ENCODE results near the gene SLC13A3.

SLC13A3 gene

GRCh38 chr20:46555370-46555956, 95.8 kb downstream of the SLC13A3 start:
- no peak for DNase-seq (ENCODE audit: low spot score)

- DNase-seq (ENCODE audit: low spot score) = no peak
These were observed 96.4 kb downstream of the SLC13A3 start for GRCh38 chr20:46554828-46555227.

- no peak for DNase-seq (ENCODE audit: low spot score)
These were observed 97.3 kb downstream of the SLC13A3 start for GRCh38 chr20:46553926-46554325.

GRCh38 chr20:46552460-46553420, 98.5 kb downstream of the SLC13A3 start:
- DNase-seq (ENCODE audit: low spot score) = peak; percentile 37

GRCh38 chr20:46551522-46552381, 99.5 kb downstream of the SLC13A3 start:
- no peak for DNase-seq (ENCODE audit: low spot score)

- no peak for DNase-seq (ENCODE audit: low spot score)
These were observed 100.8 kb downstream of the SLC13A3 start, which contains the start of gene OCSTAMP for GRCh38 chr20:46550461-46550860. Gene OCSTAMP (minus strand): TSS chr20:46550654. CDS start chr20:46550560, 94 bp downstream.

- no peak for DNase-seq (ENCODE audit: low spot score)
These were observed 101.9 kb downstream of the SLC13A3 start for GRCh38 chr20:46549188-46549972.

- no peak for DNase-seq (ENCODE audit: low spot score)
These were observed 102.6 kb downstream of the SLC13A3 start for GRCh38 chr20:46548688-46549087.

- no peak for DNase-seq (ENCODE audit: low spot score)
These were observed 103.3 kb downstream of the SLC13A3 start for GRCh38 chr20:46547995-46548394.

GRCh38 chr20:46546936-46547335, 104.3 kb downstream of the SLC13A3 start:
- no peak for DNase-seq (ENCODE audit: low spot score)

GRCh38 chr20:46546298-46546697, 105.0 kb downstream of the SLC13A3 start:
- no peak for DNase-seq (ENCODE audit: low spot score)

GRCh38 chr20:46545827-46546138, 105.5 kb downstream of the SLC13A3 start:
- DNase-seq (ENCODE audit: low spot score) = no peak

- DNase-seq (ENCODE audit: low spot score) = peak; percentile 28
These were observed 106.0 kb downstream of the SLC13A3 start for GRCh38 chr20:46545077-46545826.

- no peak for DNase-seq (ENCODE audit: low spot score)
These were observed 106.7 kb downstream of the SLC13A3 start for GRCh38 chr20:46544576-46544975.

GRCh38 chr20:46543959-46544358, 107.3 kb downstream of the SLC13A3 start:
- DNase-seq (ENCODE audit: low spot score) = no peak

GRCh38 chr20:46543033-46543432, 108.2 kb downstream of the SLC13A3 start:
- DNase-seq (ENCODE audit: low spot score) = no peak

- no peak for DNase-seq (ENCODE audit: low spot score)
These were observed 109.9 kb downstream of the SLC13A3 start for GRCh38 chr20:46541229-46541935.

- no peak for DNase-seq (ENCODE audit: low spot score)
These were observed 112.1 kb downstream of the SLC13A3 start for GRCh38 chr20:46539113-46539512.

GRCh38 chr20:46530640-46531039, 120.6 kb downstream of the SLC13A3 start:
- DNase-seq (ENCODE audit: low spot score) = no peak

GRCh38 chr20:46523696-46524328, 127.4 kb downstream of the SLC13A3 start:
- no peak for DNase-seq (ENCODE audit: low spot score)
